SK-N-SH (cell line): ENCODE results near the gene NPC2. TPM values are rescaled to one million over a fixed set of nuclear protein-coding genes. Genes with fewer than 3 reads are reported as not detected.

ENCODE experiments used
- CTCF ChIA-PET: fragments of 300-600, 350-600 bp; formaldehyde crosslinking; extraction: SDS; loops from one replicate; lab custom pipeline; 2021; lab: Yijun Ruan, JAX
- POLR2A ChIA-PET: fragments of 350-600 bp; sonication (Branson Sonifier 250); formaldehyde crosslinking; extraction: SDS; loops from one replicate; lab custom pipeline; 2020; ENCODE audit warnings: antibody characterized with exemption, inconsistent platforms; lab: Yijun Ruan, JAX
- DNase-seq: peaks from one replicate; pipeline ENCODE4 v3.0.0; 2012
- H2AFZ ChIP-seq: fragments of 200-600 bp; sonication (generic); 2 replicates; pipeline ENCODE4 v1.8.1; 2016; ENCODE audit warnings: antibody characterized with exemption, mild to moderate bottlenecking, low read depth
- H3F3A ChIP-seq: fragments of 200-600 bp; sonication (generic); replicated peaks from 2 replicates; pipeline ENCODE3; 2016; ENCODE audit warnings: antibody characterized with exemption, mild to moderate bottlenecking; ENCODE audit not compliant: insufficient read depth
- H3K27ac ChIP-seq, 2 experiments: fragments of 200-500 bp in 1 of 2; fragments of 200-600 bp in 1 of 2; sonication (Bioruptor generic) in 1 of 2; sonication (generic), shearing (Covaris generic) in 1 of 2; 2 replicates each; pipeline versions ENCODE4 v1.5.1 to v1.6.1; 2014 to 2016; ENCODE audit warnings: low read depth in 2 of 2, inconsistent platforms in 1 of 2, low read length in 1 of 2, mild to moderate bottlenecking in 1 of 2, mixed read lengths in 1 of 2
- H3K27me3 ChIP-seq: fragments of 200-600 bp; sonication (generic), shearing (Covaris generic); 2 replicates; pipeline ENCODE4 v1.6.1; 2016; ENCODE audit warnings: mixed run types; ENCODE audit not compliant: insufficient read depth
- H3K36me3 ChIP-seq, 2 experiments: fragments of 200-500 bp in 1 of 2; fragments of 200-600 bp in 1 of 2; sonication (Bioruptor generic) in 1 of 2; sonication (generic) in 1 of 2; replicated peaks in 1 of 2; 2 replicates each; pipeline versions ENCODE3 to v1.5.1; 2014 to 2016; ENCODE audit warnings: low read length in 1 of 2, mild to moderate bottlenecking in 1 of 2; ENCODE audit not compliant: insufficient read depth in 2 of 2, control insufficient read depth in 1 of 2
- H3K4me1 ChIP-seq, 2 experiments: fragments of 200-500 bp in 1 of 2; fragments of 200-600 bp in 1 of 2; sonication (Bioruptor generic) in 1 of 2; sonication (generic), shearing (Covaris generic) in 1 of 2; 2 replicates each; pipeline versions ENCODE4 v1.5.1 to v1.6.1; 2014 to 2016; ENCODE audit warnings: low read depth in 1 of 2, low read length in 1 of 2, mixed run types in 1 of 2; ENCODE audit not compliant: insufficient read depth in 2 of 2, control insufficient read depth in 1 of 2
- H3K4me2 ChIP-seq: fragments of 200-600 bp; sonication (generic), shearing (Covaris generic); 2 replicates; pipeline ENCODE4 v1.6.1; 2017; ENCODE audit warnings: mixed run types
- H3K4me3 ChIP-seq, 2 experiments: fragments of 200-500 bp in 1 of 2; fragments of 200-600 bp in 1 of 2; sonication (Bioruptor generic) in 1 of 2; sonication (generic), shearing (Covaris generic) in 1 of 2; 2 replicates each; pipeline versions ENCODE4 v1.5.1 to v1.8.1; 2014 to 2016; ENCODE audit warnings: low read depth in 2 of 2, inconsistent platforms in 1 of 2, low read length in 1 of 2, mild to moderate bottlenecking in 1 of 2, mixed read lengths in 1 of 2, moderate library complexity in 1 of 2
- H3K79me2 ChIP-seq: fragments of 200-600 bp; sonication (generic); 2 replicates; pipeline ENCODE4 v1.8.1; 2017; ENCODE audit warnings: mild to moderate bottlenecking; ENCODE audit not compliant: insufficient read depth
- H3K9ac ChIP-seq: fragments of 200-600 bp; sonication (generic); 2 replicates; pipeline ENCODE4 v1.6.1; 2017; ENCODE audit warnings: mixed run types
- H3K9me2 ChIP-seq: fragments of 200-600 bp; sonication (generic); 2 replicates; pipeline ENCODE4 v1.6.1; 2017; ENCODE audit warnings: mixed run types
- H3K9me3 ChIP-seq: fragments of 200-600 bp; sonication (generic); 2 replicates; pipeline ENCODE4 v1.6.1; 2017; ENCODE audit warnings: mixed run types, mild to moderate bottlenecking, moderate library complexity
- H4K20me1 ChIP-seq: fragments of 200-600 bp; sonication (generic); 2 replicates; pipeline ENCODE4 v1.6.1; 2017; ENCODE audit warnings: mild to moderate bottlenecking, mixed run types; ENCODE audit not compliant: insufficient read depth
- ELF1 ChIP-seq: IDR thresholded peaks from 2 replicates; pipeline ENCODE4 v1.4.0; 2012
- EZH2phosphoT487 ChIP-seq: fragments of 200-600 bp; sonication (generic); IDR thresholded peaks from 2 replicates; pipeline ENCODE4 v1.6.1; 2017; ENCODE audit warnings: low read depth, mixed run types, mild to moderate bottlenecking, antibody characterized with exemption, moderate library complexity, borderline replicate concordance
- FOXJ3 ChIP-seq: sonication (generic); formaldehyde crosslinking; IDR thresholded peaks from 2 replicates; pipeline ENCODE4 v1.5.1; 2020; ENCODE audit warnings: mild to moderate bottlenecking, missing genetic modification reagents
- GATA2 ChIP-seq: sonication (generic); formaldehyde crosslinking; IDR thresholded peaks from 2 replicates; pipeline ENCODE4 v1.5.0; 2020; ENCODE audit warnings: mild to moderate bottlenecking, missing genetic modification reagents
- RAD21 ChIP-seq: IDR thresholded peaks from 2 replicates; pipeline ENCODE4 v1.6.1; 2012; ENCODE audit warnings: mild to moderate bottlenecking, low read length
- RXRA ChIP-seq: IDR thresholded peaks from 2 replicates; pipeline ENCODE4 v1.4.0; 2012; ENCODE audit warnings: low read depth, mild to moderate bottlenecking, borderline replicate concordance
- SIN3A ChIP-seq: IDR thresholded peaks from 2 replicates; pipeline ENCODE4 v1.6.1; 2012; ENCODE audit warnings: low read depth, mild to moderate bottlenecking, low read length, moderate library complexity, borderline replicate concordance
- WGBS: methylation state at CpG from one replicate; pipeline ENCODE4 v1.1.6; 2017; ENCODE audit warnings: low lambda C conversion rate; 5-methylcytosine and 5-hydroxymethylcytosine counted together
- polyA plus RNA-seq, 3 experiments: library from polyadenylated mRNA; depleted of rRNA; stranded (reverse); fragments of >200 nt; gene quantifications; 2 replicates each; pipeline ENCODE4 v1.2.3, GENCODE V29; 2012
- TF ChIP-seq, protein P1 (sequence below): fragments of 150-350 bp; IDR thresholded peaks from 2 replicates; pipeline ENCODE4 v1.6.1; 2016; ENCODE audit warnings: mild to moderate bottlenecking, low read depth, low read length
- TF ChIP-seq, protein P2 (sequence below): fragments of 150-350 bp; IDR thresholded peaks from 2 replicates; pipeline ENCODE4 v1.6.1; 2017; ENCODE audit warnings: antibody characterized with exemption, low read length, low read depth, borderline replicate concordance
- TF ChIP-seq, protein P3 (sequence below): IDR thresholded peaks from 2 replicates; pipeline ENCODE4 v1.4.0; 2012; ENCODE audit warnings: low read depth, borderline replicate concordance
- TF ChIP-seq, protein P4 (sequence below): IDR thresholded peaks from 2 replicates; pipeline ENCODE4; 2012
- TF ChIP-seq, protein P5 (sequence below): fragments of 200-600 bp; sonication (generic); IDR thresholded peaks from 2 replicates; pipeline ENCODE4 v1.6.1; 2017; ENCODE audit warnings: antibody characterized with exemption, mild to moderate bottlenecking, moderate library complexity

The NPC2 gene
- polyA plus RNA-seq, 1 of the 3 experiments (the other 2 are of a cell fraction), result 522 TPM

DNA sequence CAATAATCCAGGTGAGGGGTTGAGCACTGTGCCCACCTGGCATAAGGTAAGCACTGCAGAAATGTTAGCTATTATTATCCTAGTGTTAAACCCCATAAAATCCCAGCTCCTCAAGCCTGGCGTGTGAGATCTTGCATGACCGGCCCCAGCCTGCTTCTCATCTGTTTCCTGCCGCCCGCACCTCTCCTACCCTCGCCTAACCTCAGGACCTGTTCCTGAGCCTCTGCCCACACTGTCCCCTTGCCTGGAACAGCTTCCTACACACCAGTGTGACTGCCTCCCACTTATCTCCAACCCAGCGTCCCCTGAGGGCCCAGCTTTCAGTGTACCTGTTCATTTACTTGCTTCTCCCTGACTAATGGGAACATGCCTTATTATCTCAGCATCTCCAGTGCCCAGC lies 25.1 kb upstream of the NPC2 start:
- no peak overlapping the region for H3K4me2 ChIP-seq
- DNase-seq, result no peak
- no peaks in the 10 kb centered on the region for H3K9me2 ChIP-seq
- no peak overlapping the region for H3K9ac ChIP-seq
- no peak overlapping the region for H2AFZ ChIP-seq
- peaks cover 0 to 12% of the 10 kb centered on the region in 2 experiments; a peak in 1 of 4 replicates for H3K4me1 ChIP-seq
- no peaks in the 10 kb centered on the region for H3K27me3 ChIP-seq
- H3F3A ChIP-seq, result peaks cover 3% of the 10 kb centered on the region
- H3K79me2 ChIP-seq, result no peaks in the 10 kb centered on the region
- H4K20me1 ChIP-seq, result no peaks in the 10 kb centered on the region
- TF ChIP-seq, protein P1, sequence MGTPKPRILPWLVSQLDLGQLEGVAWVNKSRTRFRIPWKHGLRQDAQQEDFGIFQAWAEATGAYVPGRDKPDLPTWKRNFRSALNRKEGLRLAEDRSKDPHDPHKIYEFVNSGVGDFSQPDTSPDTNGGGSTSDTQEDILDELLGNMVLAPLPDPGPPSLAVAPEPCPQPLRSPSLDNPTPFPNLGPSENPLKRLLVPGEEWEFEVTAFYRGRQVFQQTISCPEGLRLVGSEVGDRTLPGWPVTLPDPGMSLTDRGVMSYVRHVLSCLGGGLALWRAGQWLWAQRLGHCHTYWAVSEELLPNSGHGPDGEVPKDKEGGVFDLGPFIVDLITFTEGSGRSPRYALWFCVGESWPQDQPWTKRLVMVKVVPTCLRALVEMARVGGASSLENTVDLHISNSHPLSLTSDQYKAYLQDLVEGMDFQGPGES, result no peak
- no peak for TF ChIP-seq RAD21
- TF ChIP-seq FOXJ3, result no peak
- TF ChIP-seq, protein P2, sequence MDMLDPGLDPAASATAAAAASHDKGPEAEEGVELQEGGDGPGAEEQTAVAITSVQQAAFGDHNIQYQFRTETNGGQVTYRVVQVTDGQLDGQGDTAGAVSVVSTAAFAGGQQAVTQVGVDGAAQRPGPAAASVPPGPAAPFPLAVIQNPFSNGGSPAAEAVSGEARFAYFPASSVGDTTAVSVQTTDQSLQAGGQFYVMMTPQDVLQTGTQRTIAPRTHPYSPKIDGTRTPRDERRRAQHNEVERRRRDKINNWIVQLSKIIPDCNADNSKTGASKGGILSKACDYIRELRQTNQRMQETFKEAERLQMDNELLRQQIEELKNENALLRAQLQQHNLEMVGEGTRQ, result no peak
- TF ChIP-seq, protein P3, sequence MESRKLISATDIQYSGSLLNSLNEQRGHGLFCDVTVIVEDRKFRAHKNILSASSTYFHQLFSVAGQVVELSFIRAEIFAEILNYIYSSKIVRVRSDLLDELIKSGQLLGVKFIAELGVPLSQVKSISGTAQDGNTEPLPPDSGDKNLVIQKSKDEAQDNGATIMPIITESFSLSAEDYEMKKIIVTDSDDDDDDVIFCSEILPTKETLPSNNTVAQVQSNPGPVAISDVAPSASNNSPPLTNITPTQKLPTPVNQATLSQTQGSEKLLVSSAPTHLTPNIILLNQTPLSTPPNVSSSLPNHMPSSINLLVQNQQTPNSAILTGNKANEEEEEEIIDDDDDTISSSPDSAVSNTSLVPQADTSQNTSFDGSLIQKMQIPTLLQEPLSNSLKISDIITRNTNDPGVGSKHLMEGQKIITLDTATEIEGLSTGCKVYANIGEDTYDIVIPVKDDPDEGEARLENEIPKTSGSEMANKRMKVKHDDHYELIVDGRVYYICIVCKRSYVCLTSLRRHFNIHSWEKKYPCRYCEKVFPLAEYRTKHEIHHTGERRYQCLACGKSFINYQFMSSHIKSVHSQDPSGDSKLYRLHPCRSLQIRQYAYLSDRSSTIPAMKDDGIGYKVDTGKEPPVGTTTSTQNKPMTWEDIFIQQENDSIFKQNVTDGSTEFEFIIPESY, result no peak
- TF ChIP-seq EZH2phosphoT487, result no peak
- no peak for TF ChIP-seq SIN3A
- TF ChIP-seq GATA2, result no peak
- TF ChIP-seq, protein P4, sequence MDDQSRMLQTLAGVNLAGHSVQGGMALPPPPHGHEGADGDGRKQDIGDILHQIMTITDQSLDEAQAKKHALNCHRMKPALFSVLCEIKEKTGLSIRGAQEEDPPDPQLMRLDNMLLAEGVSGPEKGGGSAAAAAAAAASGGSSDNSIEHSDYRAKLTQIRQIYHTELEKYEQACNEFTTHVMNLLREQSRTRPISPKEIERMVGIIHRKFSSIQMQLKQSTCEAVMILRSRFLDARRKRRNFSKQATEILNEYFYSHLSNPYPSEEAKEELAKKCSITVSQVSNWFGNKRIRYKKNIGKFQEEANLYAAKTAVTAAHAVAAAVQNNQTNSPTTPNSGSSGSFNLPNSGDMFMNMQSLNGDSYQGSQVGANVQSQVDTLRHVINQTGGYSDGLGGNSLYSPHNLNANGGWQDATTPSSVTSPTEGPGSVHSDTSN, result no peak
- no peak for TF ChIP-seq ELF1
- TF ChIP-seq RXRA, result no peak
- TF ChIP-seq, protein P5, sequence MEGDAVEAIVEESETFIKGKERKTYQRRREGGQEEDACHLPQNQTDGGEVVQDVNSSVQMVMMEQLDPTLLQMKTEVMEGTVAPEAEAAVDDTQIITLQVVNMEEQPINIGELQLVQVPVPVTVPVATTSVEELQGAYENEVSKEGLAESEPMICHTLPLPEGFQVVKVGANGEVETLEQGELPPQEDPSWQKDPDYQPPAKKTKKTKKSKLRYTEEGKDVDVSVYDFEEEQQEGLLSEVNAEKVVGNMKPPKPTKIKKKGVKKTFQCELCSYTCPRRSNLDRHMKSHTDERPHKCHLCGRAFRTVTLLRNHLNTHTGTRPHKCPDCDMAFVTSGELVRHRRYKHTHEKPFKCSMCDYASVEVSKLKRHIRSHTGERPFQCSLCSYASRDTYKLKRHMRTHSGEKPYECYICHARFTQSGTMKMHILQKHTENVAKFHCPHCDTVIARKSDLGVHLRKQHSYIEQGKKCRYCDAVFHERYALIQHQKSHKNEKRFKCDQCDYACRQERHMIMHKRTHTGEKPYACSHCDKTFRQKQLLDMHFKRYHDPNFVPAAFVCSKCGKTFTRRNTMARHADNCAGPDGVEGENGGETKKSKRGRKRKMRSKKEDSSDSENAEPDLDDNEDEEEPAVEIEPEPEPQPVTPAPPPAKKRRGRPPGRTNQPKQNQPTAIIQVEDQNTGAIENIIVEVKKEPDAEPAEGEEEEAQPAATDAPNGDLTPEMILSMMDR, result no peak
- CTCF ChIA-PET, result interaction anchor here (1.2 to 3.9 kb wide), 4 partner anchors 10 to 52 kb away, joined by 3 to 21 read pairs (median 6); no protein-coding TSS in a partner anchor
- H3K9me3 ChIP-seq, result no peaks in the 10 kb centered on the region
- H3K27ac ChIP-seq, result no peak overlapping the region
- POLR2A ChIA-PET, result no interaction called here
- WGBS, result 85% methylated on average over 6 of the region's 6 CpGs
- H3K36me3 ChIP-seq, result peaks cover 41 to 51% of the 10 kb centered on the region in 2 experiments
- H3K4me3 ChIP-seq, result no peak overlapping the region
